ENCODE results near the gene RAPH1. TPM values are rescaled to one million over a fixed set of nuclear protein-coding genes. Genes with fewer than 3 reads are reported as not detected.

RAPH1 gene
- total RNA-seq, result 10 to 100 TPM; 22.5 to 83.0 (median 44.2) TPM

- TF ChIP-seq CTCF (IDR thresholded peaks at IDR 0.05; ENCODE audit: low read depth), result no peak
Measured at GRCh38 chr2:203535078-203535783, at the start of gene RAPH1. Gene RAPH1, minus strand, starts transcription at chr2:203535301. Its CDS starts 39,948 bp downstream, at chr2:203495353.

- TF ChIP-seq CTCF (IDR thresholded peaks at IDR 0.05; ENCODE audit: low read depth), result no peak
Measured at GRCh38 chr2:203584784-203585183, 49.7 kb upstream of the RAPH1 start.

DNA sequence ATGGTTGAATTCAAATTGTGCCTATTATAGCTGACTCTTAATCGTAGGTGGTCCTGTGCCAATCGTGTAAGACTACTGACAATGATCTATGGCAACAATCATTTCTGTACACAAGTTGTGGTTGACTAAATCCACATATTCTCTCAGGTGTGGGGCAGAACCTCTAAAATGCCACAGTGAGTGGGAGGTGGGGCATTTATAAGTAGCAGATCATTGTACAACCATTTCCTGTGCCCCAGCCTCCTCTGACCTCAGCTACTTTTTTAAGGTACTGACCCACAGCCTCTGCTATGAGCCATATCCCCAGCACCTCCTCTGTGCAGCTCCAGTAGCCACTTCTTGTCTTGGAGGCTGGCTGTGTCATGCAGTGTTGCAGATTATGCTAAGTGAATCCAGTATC, 48.6 kb upstream of the RAPH1 start:
- TF ChIP-seq CTCF (IDR thresholded peaks at IDR 0.05; ENCODE audit: low read depth), result no peak

DNA sequence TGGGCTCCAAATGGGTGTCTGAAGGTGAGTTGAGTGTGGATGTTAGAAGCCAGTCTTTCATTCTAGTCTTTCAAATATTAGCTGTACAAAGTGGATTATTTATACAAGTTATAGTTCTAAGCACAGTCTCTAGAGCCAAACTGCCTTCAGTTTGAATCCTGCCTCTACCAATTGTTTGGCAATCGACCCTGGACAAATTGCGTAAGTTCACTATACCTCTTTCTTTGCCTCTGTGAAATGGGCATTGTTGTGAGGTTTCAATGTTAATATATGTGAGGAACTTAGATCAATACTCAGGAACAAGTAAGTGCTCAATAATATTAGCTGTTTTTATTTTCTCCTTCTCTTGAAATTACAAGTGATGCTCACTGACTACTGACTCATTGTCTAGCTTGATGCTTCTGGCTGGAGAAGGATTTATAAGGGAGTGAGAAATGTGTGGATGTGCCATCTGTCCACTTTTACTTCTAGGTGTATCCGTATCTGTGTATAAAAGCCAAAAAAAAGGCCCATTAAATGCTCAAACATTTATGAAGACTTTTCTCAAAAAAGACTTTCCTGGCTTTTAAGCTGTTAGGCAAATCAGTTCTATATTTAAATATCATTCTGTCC, 48.1 kb upstream of the RAPH1 start:
- no peak for TF ChIP-seq CTCF (IDR thresholded peaks at IDR 0.05; ENCODE audit: low read depth)

DNA sequence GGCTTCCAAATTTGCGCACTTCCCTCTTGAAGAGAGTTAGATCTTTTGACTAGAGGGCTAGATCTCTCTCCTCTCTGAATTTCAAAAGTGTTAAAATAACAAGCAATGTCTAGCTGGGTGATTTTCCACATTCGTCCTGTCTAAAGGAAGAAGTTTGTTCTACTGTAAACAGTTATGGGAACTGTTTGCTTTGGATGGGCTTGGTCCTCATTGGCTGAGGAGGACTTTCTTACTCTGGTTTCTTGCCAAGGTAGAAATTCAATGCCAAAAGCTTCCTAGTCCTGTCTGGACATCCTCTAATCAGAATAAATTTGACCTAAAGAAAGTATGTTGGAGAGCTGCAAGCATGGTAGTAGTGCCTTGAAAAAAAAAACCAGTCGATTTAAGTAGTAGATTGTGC, 47.4 kb upstream of the RAPH1 start:
- TF ChIP-seq CTCF (IDR thresholded peaks at IDR 0.05; ENCODE audit: low read depth), result no peak

- TF ChIP-seq CTCF (IDR thresholded peaks at IDR 0.05; ENCODE audit: low read depth), result no peak
Measured at GRCh38 chr2:203580844-203581243, 45.7 kb upstream of the RAPH1 start.

- no peak for TF ChIP-seq CTCF (IDR thresholded peaks at IDR 0.05; ENCODE audit: low read depth)
Measured at GRCh38 chr2:203579730-203580129, 44.6 kb upstream of the RAPH1 start.
